GM19372 (cell line): Measurements from ENCODE around the gene PPP3CB.

Source experiments
- ATAC-seq: cut with Tn5 transposase; IDR thresholded peaks from one replicate; pipeline ENCODE4 v1.9.1; 2021; ENCODE audit warnings: mild to moderate bottlenecking, low read depth, moderate library complexity; ENCODE audit not compliant: unreplicated experiment

Gene PPP3CB

GRCh38 chr10:73485320-73485719, 10.5 kb downstream of the PPP3CB start:
- ATAC-seq = no peak

- no peak for ATAC-seq
Measured at GRCh38 chr10:73480158-73480557, 15.7 kb downstream of the PPP3CB start.

GRCh38 chr10:73478636-73479035, 17.2 kb downstream of the PPP3CB start:
- ATAC-seq = no peak

GRCh38 chr10:73471226-73471625, 24.6 kb downstream of the PPP3CB start:
- no peak for ATAC-seq

- ATAC-seq = no peak
Measured at GRCh38 chr10:73469579-73469978, 26.2 kb downstream of the PPP3CB start.

GRCh38 chr10:73467206-73467605, 28.6 kb downstream of the PPP3CB start:
- no peak for ATAC-seq

- no peak for ATAC-seq
Measured at GRCh38 chr10:73465978-73466726, 29.7 kb downstream of the PPP3CB start.

GRCh38 chr10:73460897-73461296, 34.9 kb downstream of the PPP3CB start:
- no peak for ATAC-seq

- no peak for ATAC-seq
Measured at GRCh38 chr10:73459683-73460314, 36.0 kb downstream of the PPP3CB start.

GRCh38 chr10:73456187-73456890, 39.5 kb downstream of the PPP3CB start:
- ATAC-seq = no peak

- no peak for ATAC-seq
Measured at GRCh38 chr10:73449113-73449512, 46.7 kb downstream of the PPP3CB start.

- no peak for ATAC-seq
Measured at GRCh38 chr10:73448384-73448783, 47.4 kb downstream of the PPP3CB start.

GRCh38 chr10:73446926-73447325, 48.9 kb downstream of the PPP3CB start:
- ATAC-seq = no peak

- no peak for ATAC-seq
Measured at GRCh38 chr10:73444457-73444856, 51.4 kb downstream of the PPP3CB start.

GRCh38 chr10:73439605-73440312, 56.1 kb downstream of the PPP3CB start:
- ATAC-seq = no peak

GRCh38 chr10:73439055-73439454, 56.8 kb downstream of the PPP3CB start:
- ATAC-seq = no peak

GRCh38 chr10:73433538-73433867, 62.3 kb downstream of the PPP3CB start, which contains the start of gene MSS51:
Gene MSS51 (minus strand): TSS chr10:73433561. CDS start chr10:73428284, 5,277 bp downstream.
- no peak for ATAC-seq

GRCh38 chr10:73432646-73433537, 62.9 kb downstream of the PPP3CB start:
- ATAC-seq = no peak

- ATAC-seq = no peak
Measured at GRCh38 chr10:73426318-73426717, 69.5 kb downstream of the PPP3CB start.

GRCh38 chr10:73424478-73424877, 71.3 kb downstream of the PPP3CB start:
- no peak for ATAC-seq
